Hematopoietic multipotent progenitor cell treated with erythropoietin and hydrocortisone succinate and interleukin-3 and kit ligand, for 15 days (in vitro differentiated cells): ENCODE results near the gene CLEC18C.
"Not testable (repeated sequence)": the region's sequence is repeated elsewhere in the genome, so short reads cannot be mapped to it uniquely, and the experiment has no call there.

ENCODE experiments used
- DNase-seq: peaks from one replicate; pipeline ENCODE4 v3.0.0-alpha.2; 2015; ENCODE audit warnings: low spot score

The CLEC18C gene

GRCh38 chr16:70206382-70206781 is 32.8 kb downstream of the CLEC18C start:
- not testable (repeated sequence) for DNase-seq

- DNase-seq = not testable (repeated sequence)
Observed at GRCh38 chr16:70218586-70218985, 45.0 kb downstream of the CLEC18C start.

GRCh38 chr16:70222574-70222973 is 49.0 kb downstream of the CLEC18C start:
- not testable (repeated sequence) for DNase-seq

- DNase-seq = not testable (repeated sequence)
Observed at GRCh38 chr16:70223216-70223615, 49.6 kb downstream of the CLEC18C start.

GRCh38 chr16:70223971-70224513 is 50.5 kb downstream of the CLEC18C start:
- not testable (repeated sequence) for DNase-seq

GRCh38 chr16:70224645-70225044 is 51.1 kb downstream of the CLEC18C start:
- DNase-seq = not testable (repeated sequence)

- not testable (repeated sequence) for DNase-seq
Observed at GRCh38 chr16:70225430-70225829, 51.8 kb downstream of the CLEC18C start.

GRCh38 chr16:70226024-70226423 is 52.4 kb downstream of the CLEC18C start:
- DNase-seq = not testable (repeated sequence)

- DNase-seq = not testable (repeated sequence)
Observed at GRCh38 chr16:70231831-70232230, 58.2 kb downstream of the CLEC18C start.
